ENCODE measurements around the gene AGRP.

GRCh38 chr16:67483731-67484525 lies 581 bp upstream of the AGRP start:
- TF ChIP-seq CTCF (IDR thresholded peaks at IDR 0.05) (no peak), POLR2A (IDR thresholded peaks at IDR 0.05) (no peak)

Measured in transverse colon (tissue), 3 donors.